Stimulated activated naive CD4-positive, alpha-beta T cell (primary cell): ENCODE results near the gene LMF1.
"Not testable (repeated sequence)": the region's sequence is repeated elsewhere in the genome, so short reads cannot be mapped to it uniquely, and the experiment has no call there.

Experiments used
- DNase-seq, 6 experiments: peaks; one replicate each; lab custom pipeline; 2025; lab: John Stamatoyannopoulos, UW

The LMF1 gene

GRCh38 chr16:831571-832413 lies 139.0 kb downstream of the LMF1 start:
- no peak for DNase-seq

DNA sequence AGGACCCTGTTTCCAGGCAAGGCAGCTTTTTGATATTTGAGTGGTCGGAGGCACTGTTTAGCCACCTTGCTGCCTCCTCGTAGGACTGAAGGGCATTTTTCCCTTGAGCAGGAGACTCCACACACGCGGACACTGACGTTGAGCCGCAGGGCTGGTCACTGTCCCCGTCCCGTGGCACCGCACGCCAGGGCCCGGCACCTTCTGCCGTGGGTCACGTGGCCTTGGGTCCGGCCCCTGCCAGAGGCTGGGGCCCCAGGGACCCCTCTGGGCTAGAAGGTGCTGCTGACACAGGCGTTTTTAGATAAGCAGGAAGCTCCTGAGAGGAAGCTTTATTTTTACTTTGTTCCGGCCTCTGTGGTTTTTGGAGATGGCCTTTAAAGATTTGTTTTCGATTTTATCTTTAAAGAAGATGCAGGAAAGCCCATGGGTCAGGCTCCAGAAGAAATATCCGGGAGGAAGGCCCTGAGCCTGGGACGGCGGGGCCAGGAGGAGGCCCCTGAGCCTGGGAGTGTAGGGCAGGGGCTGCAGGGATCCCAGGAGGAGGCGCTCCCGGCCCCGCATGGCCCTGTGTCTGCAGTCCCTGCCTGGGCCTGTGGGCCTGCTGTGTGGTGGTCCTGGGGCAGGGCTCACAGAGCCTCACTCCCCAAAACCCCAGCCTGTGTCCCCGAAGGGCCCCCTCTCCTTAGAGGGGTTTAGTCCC lies 139.8 kb downstream of the LMF1 start:
- no peak for DNase-seq

GRCh38 chr16:830107-830870 lies 140.5 kb downstream of the LMF1 start:
- no peak for DNase-seq

GRCh38 chr16:828891-829290 lies 141.9 kb downstream of the LMF1 start:
- DNase-seq = no peak

DNA sequence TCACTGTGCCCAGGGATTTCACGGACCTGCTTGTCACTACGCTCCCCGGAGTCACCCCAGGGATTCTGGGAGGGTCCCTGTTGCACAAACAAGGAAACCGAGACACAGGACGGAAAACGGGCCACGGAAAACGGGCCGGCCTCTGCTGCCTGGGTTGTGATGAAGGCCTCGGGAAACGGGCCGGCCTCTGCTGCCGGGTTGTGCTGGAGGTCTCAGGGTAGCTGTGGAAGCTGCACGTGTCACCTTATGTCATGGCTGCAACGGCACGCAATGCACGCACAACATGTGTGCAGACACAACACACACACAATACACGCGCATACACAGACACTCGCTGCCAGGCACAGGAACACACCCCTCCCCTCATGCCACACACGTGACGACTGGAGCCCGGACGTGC lies 143.3 kb downstream of the LMF1 start:
- no peak for DNase-seq

DNA sequence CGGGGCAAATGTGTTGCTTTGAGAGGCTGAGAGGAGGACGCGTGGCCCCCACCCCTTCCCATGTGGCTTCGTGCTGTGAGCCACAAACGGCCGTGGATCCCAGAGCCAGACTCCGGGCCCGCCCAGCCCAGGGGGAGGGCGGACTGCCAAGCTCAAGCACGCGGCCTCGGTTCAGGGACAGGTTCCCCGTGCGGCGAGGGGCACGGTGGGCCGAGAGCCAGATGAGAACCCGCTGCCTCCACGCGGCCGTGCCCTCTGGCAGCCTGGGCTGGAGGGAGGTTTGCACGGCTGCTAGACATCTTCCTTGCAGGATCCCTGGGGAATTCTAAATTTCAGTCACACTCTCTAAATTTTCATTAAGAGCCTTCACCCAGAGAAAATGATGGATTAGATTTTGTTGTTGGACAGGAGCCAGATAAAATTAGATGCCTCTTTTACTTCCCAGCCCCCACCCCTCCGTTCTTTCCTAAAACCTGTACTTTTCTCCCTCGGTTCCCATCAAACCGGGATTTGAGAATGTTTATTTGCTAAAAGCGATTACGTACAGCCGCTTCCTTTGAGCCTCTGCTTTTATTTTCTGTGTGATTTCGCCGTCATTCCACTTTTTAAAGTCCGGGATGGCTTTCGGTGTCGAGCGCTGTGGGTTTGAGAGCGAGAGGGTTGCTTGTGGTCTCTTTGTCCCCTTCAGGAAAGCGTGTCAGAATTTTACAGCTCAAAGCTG lies 145.3 kb downstream of the LMF1 start:
- DNase-seq = no peak

DNA sequence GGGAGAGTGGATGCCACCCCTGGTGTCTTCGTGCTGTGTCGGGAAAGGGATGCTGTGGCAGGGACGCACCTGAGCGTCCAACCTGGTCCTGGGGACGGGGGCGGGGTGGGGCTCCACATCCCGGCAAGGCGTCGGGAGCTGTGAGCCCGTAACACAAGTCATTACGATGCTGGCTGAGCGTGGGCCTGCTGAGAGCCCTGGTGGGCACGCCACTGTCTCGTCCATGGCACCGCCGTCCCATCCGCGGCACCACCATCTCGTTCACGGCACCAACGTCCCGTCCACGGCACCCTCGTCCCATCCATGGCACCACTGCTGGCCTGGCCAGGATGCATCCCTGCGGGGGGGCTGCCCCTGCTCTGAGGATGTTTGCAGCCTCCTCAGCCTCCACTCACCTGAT lies 146.2 kb downstream of the LMF1 start:
- no peak for DNase-seq

- DNase-seq = no peak
These were observed 146.6 kb downstream of the LMF1 start for GRCh38 chr16:824194-824593.

DNA sequence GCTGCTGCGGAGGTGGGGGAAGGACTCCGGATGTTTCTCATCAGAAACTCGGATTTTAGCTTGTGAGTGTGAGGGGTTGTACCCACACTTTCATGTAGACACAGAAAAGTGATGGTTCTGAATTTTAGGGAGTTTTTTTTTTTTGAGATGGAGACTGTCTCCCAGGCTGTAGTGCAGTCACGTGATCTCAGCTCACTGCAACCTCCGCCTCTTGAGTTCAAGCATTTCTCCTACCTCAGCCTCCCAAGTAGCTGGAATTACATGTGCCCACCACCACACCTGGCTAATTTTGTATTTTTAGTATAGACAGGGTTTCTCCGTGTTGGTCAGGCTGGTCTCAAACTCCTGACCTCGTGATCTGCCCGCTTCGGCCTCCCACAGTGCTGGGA lies 147.9 kb downstream of the LMF1 start:
- DNase-seq = no peak

GRCh38 chr16:822174-822908 lies 148.4 kb downstream of the LMF1 start:
- DNase-seq = no peak

GRCh38 chr16:821751-822150 lies 149.0 kb downstream of the LMF1 start:
- no peak for DNase-seq

- DNase-seq = no peak
These were observed 150.0 kb downstream of the LMF1 start for GRCh38 chr16:820748-821147.

- DNase-seq = not testable (repeated sequence)
These were observed 150.8 kb downstream of the LMF1 start for GRCh38 chr16:820044-820408.

DNA sequence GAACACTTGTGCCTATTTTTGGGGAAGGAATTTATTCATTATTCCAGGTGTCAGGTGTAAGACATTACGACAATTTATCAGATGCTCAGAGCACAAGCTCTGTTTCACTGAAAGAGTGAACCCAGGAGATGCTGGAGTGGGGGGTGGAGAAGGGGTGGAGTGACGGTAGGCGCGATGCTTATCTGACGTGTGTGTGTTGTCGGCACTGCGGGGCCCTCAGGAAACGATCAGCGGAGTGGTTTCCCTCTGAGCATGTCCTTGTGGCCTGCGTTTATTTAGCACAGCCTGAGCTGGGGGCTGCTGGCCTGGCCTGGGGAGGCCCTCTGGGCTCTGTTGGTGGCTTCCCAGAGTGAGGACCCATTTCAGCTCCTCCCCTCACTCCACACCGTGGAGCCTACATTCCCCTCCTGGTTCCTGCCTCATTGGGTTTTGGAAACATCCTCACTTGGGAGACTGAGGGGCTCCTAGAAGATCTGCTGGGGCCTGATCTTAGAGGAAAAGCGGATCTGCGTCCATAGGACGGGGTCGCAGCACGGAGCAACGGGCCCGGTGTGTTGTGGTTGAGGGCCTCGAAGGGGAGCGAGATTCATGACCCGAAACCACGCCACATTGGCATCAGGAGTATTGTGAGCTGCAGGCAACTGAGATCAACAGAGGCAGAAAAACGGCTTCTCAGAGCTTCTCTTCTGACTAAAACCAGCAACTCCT lies 151.3 kb downstream of the LMF1 start:
- DNase-seq = peak in 3 of 6 experiments; percentile 25 to 45 (median 43)

DNA sequence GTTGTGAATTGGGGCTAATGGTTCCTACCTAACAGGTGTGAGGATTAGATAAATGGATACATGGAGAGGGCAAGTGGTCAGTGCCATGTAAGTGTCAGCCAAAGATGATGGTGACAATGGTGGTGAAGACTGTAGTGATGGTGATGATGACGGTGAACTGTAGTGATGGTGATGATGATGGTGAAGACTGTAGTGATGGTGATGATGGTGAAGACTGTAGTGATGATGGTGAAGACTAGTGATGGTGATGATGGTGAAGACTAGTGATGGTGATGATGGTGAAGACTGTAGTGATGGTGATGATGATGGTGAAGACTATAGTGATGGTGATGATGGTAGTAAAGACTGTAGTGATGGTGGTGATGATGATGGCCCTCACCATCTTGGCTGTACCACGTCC lies 152.2 kb downstream of the LMF1 start:
- no peak for DNase-seq

GRCh38 chr16:818132-818531 lies 152.7 kb downstream of the LMF1 start:
- DNase-seq = no peak

DNA sequence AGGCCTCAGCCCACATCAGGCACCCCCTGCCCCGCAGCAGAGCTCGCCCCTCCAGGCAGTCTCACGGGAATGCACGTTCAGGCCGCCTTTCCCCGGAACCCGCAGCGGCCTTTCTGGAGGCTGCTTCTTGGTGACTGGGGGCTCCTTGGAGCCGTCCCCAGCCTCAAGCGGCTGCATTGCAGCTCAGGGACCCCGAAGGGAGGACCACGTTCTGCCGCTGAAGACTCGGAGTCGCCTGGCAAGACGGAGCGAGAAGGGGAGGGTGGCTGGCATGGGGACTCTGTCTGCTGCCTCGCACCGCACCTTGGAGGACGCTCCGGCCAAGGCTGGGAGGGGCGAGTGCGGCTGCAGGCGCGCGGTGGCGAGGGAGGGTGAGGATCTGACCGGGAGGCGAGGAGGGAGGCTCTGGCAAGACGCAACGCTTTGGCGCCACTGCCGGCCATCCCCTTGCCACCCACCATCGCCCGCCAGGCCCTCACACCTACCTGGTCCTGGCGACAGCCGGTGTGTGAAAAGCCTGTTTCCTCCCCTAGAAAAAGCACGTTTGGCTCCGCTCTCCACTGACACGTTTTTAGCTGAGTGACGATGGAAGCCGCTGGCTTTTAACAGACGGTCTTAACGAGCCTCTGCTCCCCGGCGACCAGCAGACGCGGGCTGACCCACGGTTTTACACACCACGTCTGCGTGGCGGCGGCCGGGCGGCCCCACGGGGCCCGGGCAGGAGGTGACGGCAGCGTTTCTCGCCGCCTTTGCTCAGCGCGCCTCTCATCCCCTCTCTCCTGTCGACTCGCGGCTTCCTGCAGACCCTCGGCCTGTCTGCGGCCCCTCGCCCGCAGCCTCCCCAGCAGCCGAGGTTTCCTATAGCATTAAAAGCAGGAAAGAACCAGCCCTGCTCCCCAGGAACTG lies 153.5 kb downstream of the LMF1 start:
- no peak for DNase-seq

DNA sequence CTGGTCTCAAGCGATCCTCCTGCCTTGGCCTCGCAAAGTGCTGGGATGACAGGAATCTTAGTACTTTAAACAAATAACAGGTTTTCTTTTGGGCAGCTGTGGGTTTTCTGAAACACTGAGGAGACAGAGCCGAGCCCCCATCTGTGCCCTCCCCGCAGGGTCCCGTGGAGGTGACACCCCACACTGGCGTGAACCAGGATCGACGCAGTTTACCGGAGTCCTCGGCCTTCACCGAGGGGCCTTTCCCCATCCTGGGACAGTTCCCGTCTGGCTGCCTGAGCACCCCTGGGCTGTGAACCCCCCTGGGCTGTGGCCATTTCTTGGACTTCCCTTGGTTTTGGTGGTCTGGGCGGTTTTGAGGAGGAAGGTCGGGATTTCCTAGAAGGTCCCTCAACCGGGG lies 154.9 kb downstream of the LMF1 start:
- DNase-seq = no peak

GRCh38 chr16:814974-815373 lies 155.8 kb downstream of the LMF1 start:
- no peak for DNase-seq

DNA sequence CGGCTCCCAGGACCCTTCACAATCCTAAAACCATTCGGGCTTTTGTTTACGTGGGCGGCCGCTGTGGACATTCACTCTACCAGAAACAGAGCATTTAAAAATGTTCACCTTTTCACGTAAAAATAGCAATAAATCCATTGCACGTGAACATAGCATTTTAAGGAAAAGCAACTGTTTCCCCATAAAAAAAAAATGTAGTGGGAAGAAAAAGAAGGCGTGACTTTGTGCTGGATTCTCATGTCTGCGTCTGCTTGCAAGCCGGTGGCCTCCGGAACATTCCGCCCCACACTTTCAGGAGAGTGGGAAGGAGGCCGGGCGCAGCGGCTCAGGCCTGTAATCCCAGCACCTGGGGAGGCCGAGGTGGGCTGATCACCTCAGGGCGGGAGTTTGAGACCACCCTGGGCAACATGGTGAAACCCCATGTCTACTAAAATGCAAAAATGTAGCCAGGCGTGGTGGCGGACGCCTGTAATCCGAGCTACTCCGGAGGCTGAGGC lies 156.8 kb downstream of the LMF1 start:
- DNase-seq = no peak
